ENCODE data around the gene PAWR.

DNA sequence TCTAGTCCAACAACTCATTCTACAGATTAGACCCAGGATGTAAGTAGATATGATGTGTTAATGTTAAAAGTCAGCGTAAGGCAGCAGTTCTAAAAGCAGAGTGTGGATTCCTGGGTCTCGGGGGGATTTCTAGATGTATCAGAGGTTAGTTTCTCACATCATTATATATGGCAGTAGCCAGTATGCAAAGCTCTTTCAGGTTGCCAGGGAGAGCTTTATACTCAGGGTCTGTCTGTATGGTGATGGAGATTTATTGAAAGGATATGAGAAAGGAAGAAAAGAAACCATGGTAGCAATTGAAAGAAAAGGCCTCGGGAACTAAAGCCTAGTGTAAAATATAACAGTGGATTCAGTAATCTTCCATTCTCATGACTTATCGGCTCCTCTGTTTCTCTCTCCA is 26.2 kb upstream of the PAWR start:
- TF ChIP-seq SP1 (IDR thresholded peaks at IDR 0.05; ENCODE audit: low read depth) (no peak), EZH2 (IDR thresholded peaks at IDR 0.05) (no peak), POLR2AphosphoS5 (IDR thresholded peaks at IDR 0.05; ENCODE audit: low read depth, low read length) (no peak), POLR2A (IDR thresholded peaks at IDR 0.05; ENCODE audit: borderline replicate concordance, extremely low read depth, insufficient read depth, insufficient read length) (no peak), SIN3A (IDR thresholded peaks at IDR 0.05; ENCODE audit: low read depth) (no peak), CEBPB (IDR thresholded peaks at IDR 0.05; ENCODE audit: low read depth) (no peak), ELF1 (IDR thresholded peaks at IDR 0.05; ENCODE audit: borderline replicate concordance, low read depth) (no peak), TCF7L2 (IDR thresholded peaks at IDR 0.05; ENCODE audit: borderline replicate concordance, extremely low read depth, insufficient read depth, insufficient read length) (no peak), RAD21 (IDR thresholded peaks at IDR 0.05; ENCODE audit: low read depth) (no peak), ZNF274 (IDR thresholded peaks at IDR 0.05; ENCODE audit: low read depth, low read length) (no peak)
- TF ChIP-seq, protein P1, sequence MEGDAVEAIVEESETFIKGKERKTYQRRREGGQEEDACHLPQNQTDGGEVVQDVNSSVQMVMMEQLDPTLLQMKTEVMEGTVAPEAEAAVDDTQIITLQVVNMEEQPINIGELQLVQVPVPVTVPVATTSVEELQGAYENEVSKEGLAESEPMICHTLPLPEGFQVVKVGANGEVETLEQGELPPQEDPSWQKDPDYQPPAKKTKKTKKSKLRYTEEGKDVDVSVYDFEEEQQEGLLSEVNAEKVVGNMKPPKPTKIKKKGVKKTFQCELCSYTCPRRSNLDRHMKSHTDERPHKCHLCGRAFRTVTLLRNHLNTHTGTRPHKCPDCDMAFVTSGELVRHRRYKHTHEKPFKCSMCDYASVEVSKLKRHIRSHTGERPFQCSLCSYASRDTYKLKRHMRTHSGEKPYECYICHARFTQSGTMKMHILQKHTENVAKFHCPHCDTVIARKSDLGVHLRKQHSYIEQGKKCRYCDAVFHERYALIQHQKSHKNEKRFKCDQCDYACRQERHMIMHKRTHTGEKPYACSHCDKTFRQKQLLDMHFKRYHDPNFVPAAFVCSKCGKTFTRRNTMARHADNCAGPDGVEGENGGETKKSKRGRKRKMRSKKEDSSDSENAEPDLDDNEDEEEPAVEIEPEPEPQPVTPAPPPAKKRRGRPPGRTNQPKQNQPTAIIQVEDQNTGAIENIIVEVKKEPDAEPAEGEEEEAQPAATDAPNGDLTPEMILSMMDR (IDR thresholded peaks at IDR 0.05 in 2 of 3, conservative IDR thresholded peaks at IDR 0.05 in 1 of 3; ENCODE audit: borderline replicate concordance in 1 of 3, insufficient read depth in 1 of 3, low read depth in 2 of 3, low read length in 2 of 3) = no peak
- TF ChIP-seq, protein P2, sequence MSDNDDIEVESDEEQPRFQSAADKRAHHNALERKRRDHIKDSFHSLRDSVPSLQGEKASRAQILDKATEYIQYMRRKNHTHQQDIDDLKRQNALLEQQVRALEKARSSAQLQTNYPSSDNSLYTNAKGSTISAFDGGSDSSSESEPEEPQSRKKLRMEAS (IDR thresholded peaks at IDR 0.05) = no peak
- TF ChIP-seq, protein P3, sequence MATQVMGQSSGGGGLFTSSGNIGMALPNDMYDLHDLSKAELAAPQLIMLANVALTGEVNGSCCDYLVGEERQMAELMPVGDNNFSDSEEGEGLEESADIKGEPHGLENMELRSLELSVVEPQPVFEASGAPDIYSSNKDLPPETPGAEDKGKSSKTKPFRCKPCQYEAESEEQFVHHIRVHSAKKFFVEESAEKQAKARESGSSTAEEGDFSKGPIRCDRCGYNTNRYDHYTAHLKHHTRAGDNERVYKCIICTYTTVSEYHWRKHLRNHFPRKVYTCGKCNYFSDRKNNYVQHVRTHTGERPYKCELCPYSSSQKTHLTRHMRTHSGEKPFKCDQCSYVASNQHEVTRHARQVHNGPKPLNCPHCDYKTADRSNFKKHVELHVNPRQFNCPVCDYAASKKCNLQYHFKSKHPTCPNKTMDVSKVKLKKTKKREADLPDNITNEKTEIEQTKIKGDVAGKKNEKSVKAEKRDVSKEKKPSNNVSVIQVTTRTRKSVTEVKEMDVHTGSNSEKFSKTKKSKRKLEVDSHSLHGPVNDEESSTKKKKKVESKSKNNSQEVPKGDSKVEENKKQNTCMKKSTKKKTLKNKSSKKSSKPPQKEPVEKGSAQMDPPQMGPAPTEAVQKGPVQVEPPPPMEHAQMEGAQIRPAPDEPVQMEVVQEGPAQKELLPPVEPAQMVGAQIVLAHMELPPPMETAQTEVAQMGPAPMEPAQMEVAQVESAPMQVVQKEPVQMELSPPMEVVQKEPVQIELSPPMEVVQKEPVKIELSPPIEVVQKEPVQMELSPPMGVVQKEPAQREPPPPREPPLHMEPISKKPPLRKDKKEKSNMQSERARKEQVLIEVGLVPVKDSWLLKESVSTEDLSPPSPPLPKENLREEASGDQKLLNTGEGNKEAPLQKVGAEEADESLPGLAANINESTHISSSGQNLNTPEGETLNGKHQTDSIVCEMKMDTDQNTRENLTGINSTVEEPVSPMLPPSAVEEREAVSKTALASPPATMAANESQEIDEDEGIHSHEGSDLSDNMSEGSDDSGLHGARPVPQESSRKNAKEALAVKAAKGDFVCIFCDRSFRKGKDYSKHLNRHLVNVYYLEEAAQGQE (IDR thresholded peaks at IDR 0.05; ENCODE audit: low read depth) = no peak
- TF ChIP-seq, protein P4, sequence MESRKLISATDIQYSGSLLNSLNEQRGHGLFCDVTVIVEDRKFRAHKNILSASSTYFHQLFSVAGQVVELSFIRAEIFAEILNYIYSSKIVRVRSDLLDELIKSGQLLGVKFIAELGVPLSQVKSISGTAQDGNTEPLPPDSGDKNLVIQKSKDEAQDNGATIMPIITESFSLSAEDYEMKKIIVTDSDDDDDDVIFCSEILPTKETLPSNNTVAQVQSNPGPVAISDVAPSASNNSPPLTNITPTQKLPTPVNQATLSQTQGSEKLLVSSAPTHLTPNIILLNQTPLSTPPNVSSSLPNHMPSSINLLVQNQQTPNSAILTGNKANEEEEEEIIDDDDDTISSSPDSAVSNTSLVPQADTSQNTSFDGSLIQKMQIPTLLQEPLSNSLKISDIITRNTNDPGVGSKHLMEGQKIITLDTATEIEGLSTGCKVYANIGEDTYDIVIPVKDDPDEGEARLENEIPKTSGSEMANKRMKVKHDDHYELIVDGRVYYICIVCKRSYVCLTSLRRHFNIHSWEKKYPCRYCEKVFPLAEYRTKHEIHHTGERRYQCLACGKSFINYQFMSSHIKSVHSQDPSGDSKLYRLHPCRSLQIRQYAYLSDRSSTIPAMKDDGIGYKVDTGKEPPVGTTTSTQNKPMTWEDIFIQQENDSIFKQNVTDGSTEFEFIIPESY (IDR thresholded peaks at IDR 0.05; ENCODE audit: extremely low read depth, insufficient replicate concordance, low read length) = no peak
